Activated naive CD4-positive, alpha-beta T cell treated with anti-CD3 and anti-CD28 coated beads for 36 hours (primary cell): ENCODE measurements around the gene LEUTX. TPM values are rescaled to one million over a fixed set of nuclear protein-coding genes. Genes with fewer than 3 reads are reported as not detected.

Source experiments
- CTCF ChIA-PET: fragments of 350-600 bp; sonication (Branson Sonifier 250); formaldehyde crosslinking; loops from one replicate; lab custom pipeline; 2021; ENCODE audit warnings: antibody characterized with exemption; lab: Charles Lee
- DNase-seq: peaks from one replicate; pipeline ENCODE4 v3.0.0-alpha.2; 2020
- H3K27ac Mint-ChIP-seq: one replicate; pipeline ENCODE4 v1.8.0; 2021; ENCODE audit warnings: mild to moderate bottlenecking, mixed read lengths
- H3K27me3 Mint-ChIP-seq: one replicate; pipeline ENCODE4 v1.8.0; 2021; ENCODE audit warnings: low read depth, mixed read lengths
- H3K36me3 Mint-ChIP-seq: one replicate; pipeline ENCODE4 v1.8.0; 2021; ENCODE audit warnings: low read depth, mixed read lengths
- H3K4me1 Mint-ChIP-seq: one replicate; pipeline ENCODE4 v1.8.0; 2021; ENCODE audit warnings: low read depth, mixed read lengths
- H3K4me3 Mint-ChIP-seq: one replicate; pipeline ENCODE4 v1.8.0; 2021; ENCODE audit warnings: mild to moderate bottlenecking, moderate library complexity, mixed read lengths
- H3K9me3 Mint-ChIP-seq: one replicate; pipeline ENCODE4 v1.8.0; 2021; ENCODE audit warnings: mixed read lengths
- intact Hi-C: fragments of 100-400 bp; cut with micrococcal nuclease; formaldehyde crosslinking; loops from one replicate; pipeline ENCODE4 v1.15.1; 2023
- microRNA-seq: library from miRNA; unstranded; fragments of <30 nt; microRNA quantifications from one replicate; pipeline ENCODE4 v1.2.0, GENCODE V29; 2022; ENCODE audit warnings: borderline microRNAs expressed, borderline replicate concordance
- total RNA-seq, 2 experiments: library from RNA; stranded (reverse); gene quantifications; one replicate each; pipeline ENCODE4 v1.2.3, GENCODE V29; 2021

Gene LEUTX
- total RNA-seq, 2 experiments from 2014 or later, result not detected

GRCh38 chr19:39834287-39834841, 55.7 kb downstream of the LEUTX start:
- CTCF ChIA-PET, result interaction anchor here (2.1 kb wide), 1 partner anchor 10 kb away, joined by 22 read pairs; the partner anchor contains the start of gene FBL
- no peaks in the 10 kb centered on the region for H3K9me3 Mint-ChIP-seq
- DNase-seq, result no peak
- H3K27ac Mint-ChIP-seq, result peak overlapping the region; percentile 83
- H3K4me3 Mint-ChIP-seq, result peak overlapping the region; percentile 63
- H3K4me1 Mint-ChIP-seq, result peaks cover 24% of the 10 kb centered on the region
- intact Hi-C loops, result loop anchor here (1.0 to 5.0 kb wide), 3 partner anchors 10 to 138 kb away; partner anchors contain the start of genes FBL and PSMC4
- no peaks in the 10 kb centered on the region for H3K27me3 Mint-ChIP-seq
- peaks cover 56% of the 10 kb centered on the region for H3K36me3 Mint-ChIP-seq

Small RNAs within 50 kb of the gene (microRNA-seq; reads per million reads assigned to microRNA genes)
- not detected for gene MIR6719

Other genes with a start within 250 kb of the LEUTX start
- 1 to 10 TPM; 5.7 to 6.2 TPM for gene EID2B, start 246.0 kb upstream of the LEUTX start, total RNA-seq
- 1 to 10 TPM; 7.7 to 9.1 TPM for gene EID2, start 238.7 kb upstream of the LEUTX start, total RNA-seq
- not detected for gene LGALS13, start 176.3 kb upstream of the LEUTX start, total RNA-seq
- not detected for gene LGALS16, start 122.9 kb upstream of the LEUTX start, total RNA-seq
- 1 to 10 TPM; 1.2 to 2.4 TPM for gene LGALS14, start 74.4 kb upstream of the LEUTX start, total RNA-seq
- gene CLC, start 40.8 kb upstream of the LEUTX start, total RNA-seq, result not detected
- 1 to 10 TPM; 6.1 to 6.6 TPM for gene DYRK1B, start 55.3 kb downstream of the LEUTX start, total RNA-seq
- 100 to 1,000 TPM; 742 to 785 TPM for gene FBL, start 67.5 kb downstream of the LEUTX start, total RNA-seq
- gene FCGBP, start 155.8 kb downstream of the LEUTX start, total RNA-seq, result 1 to 10 TPM; 3.1 to 3.8 TPM
- 10 to 100 TPM; 79.7 to 82.1 TPM for gene PSMC4, start 192.3 kb downstream of the LEUTX start, total RNA-seq
- 1 to 10 TPM; 1.6 to 2.3 TPM for gene ZNF546, start 218.2 kb downstream of the LEUTX start, total RNA-seq